Right cardiac atrium (tissue), 5 donors: Measurements from ENCODE around the gene SAE1. TPM values are rescaled to one million over a fixed set of nuclear protein-coding genes. Genes with fewer than 3 reads are reported as not detected.

Experiments used
- ATAC-seq, 2 donors: fragments of 200-7000 bp; cut with Tn5 transposase; one replicate each; pipeline versions ENCODE4 v1.8.0 to v1.9.1; 2020; ENCODE audit warnings: moderate library complexity in 2 of 2, mild to moderate bottlenecking in 1 of 2
- DNase-seq, 3 donors: peaks; one replicate each; pipeline ENCODE4 v3.0.0-alpha.2; 2020
- H3K27ac ChIP-seq: one replicate; pipeline ENCODE4 v1.5.1; 2013; ENCODE audit warnings: mild to moderate bottlenecking, low read length, control low read depth, moderate library complexity
- H3K27me3 ChIP-seq: one replicate; pipeline ENCODE4 v1.6.1; 2013; ENCODE audit not compliant: control insufficient read depth, insufficient read depth
- H3K4me1 ChIP-seq: one replicate; pipeline ENCODE4 v1.6.1; 2013; ENCODE audit warnings: low read length; ENCODE audit not compliant: control insufficient read depth, insufficient read depth
- H3K4me3 ChIP-seq: one replicate; pipeline ENCODE4 v1.5.1; 2013; ENCODE audit warnings: low read length, control low read depth
- H3K9me3 ChIP-seq: one replicate; pipeline ENCODE4 v1.6.1; 2013; ENCODE audit warnings: low read length; ENCODE audit not compliant: control insufficient read depth
- WGBS: extraction: QIAGEN DNeasy Blood & Tissue Kit; methylation state at CpG from one replicate; pipeline ENCODE4 v1.1.7; 2013; 5-methylcytosine and 5-hydroxymethylcytosine counted together
- intact Hi-C, 4 donors: fragments of 100-400 bp; cut with DNase I; formaldehyde crosslinking; loops; one replicate each; pipeline versions ENCODE4 v1.11.0 to v1.14.0; 2022 to 2023
- microRNA-seq, 2 donors: library from miRNA; unstranded; fragments of <30 nt; microRNA quantifications; one replicate each; pipeline ENCODE4 v1.2.0, GENCODE V29; 2020 to 2021
- polyA plus RNA-seq: library from polyadenylated mRNA; stranded (reverse); fragments of 200-250 nt; gene quantifications from one replicate; pipeline ENCODE4 v1.2.3, GENCODE V29; 2013
- total RNA-seq, 4 donors: library from RNA; stranded (reverse); fragmentation: NEBNext Ultra II Directional; extraction: Animal tissue kit (Norgen Biotek cat#: 25700); gene quantifications; one replicate each; pipeline ENCODE4 v1.2.1, GENCODE V29; 2021
- donor health status: healthy with polysubstance abuse.
- donor health status: DM: no; HTN: yes; CAD: no.
- donor health status: DM: no; HTN: no; CAD: no.
- donor health status: DM: no; HTN: yes; CAD: no; lungs with severe emphysema.
- donor health status: DM: yes; HTN: yes; CAD: no.

The SAE1 gene
- total and polyA plus RNA-seq, 5 donors = 34.0 to 57.0 (median 53.3) TPM

GRCh38 chr19:47258895-47259555, 128.4 kb downstream of the SAE1 start:
- Histone ChIP-seq H3K9me3 (no peaks in the 10 kb centered on the region), H3K4me3 (no peak overlapping the region), H3K4me1 (peaks cover 4% of the 10 kb centered on the region), H3K27ac (no peak overlapping the region), H3K27me3 (no peaks in the 10 kb centered on the region)
- ATAC-seq = no peak
- WGBS = 91% methylated on average over 6 of the region's 6 CpGs
- intact Hi-C loops = no loop called here
- DNase-seq = peak in 1 of 3 donors; percentile 60

Small RNA genes lying within 50 kb of the gene (microRNA-seq; reads per million reads assigned to microRNA genes)
- 0 reads per million in 2 donors for gene MIR3190
- 0 reads per million in 2 donors for gene MIR3191

Other genes starting within 250 kb of the SAE1 start
- under 1 TPM; 0.24 to 0.77 (median 0.39) TPM for gene NPAS1, start 111.0 kb upstream of the SAE1 start, total RNA-seq
- 0.91 TPM for gene NPAS1, start 111.0 kb upstream of the SAE1 start, polyA plus RNA-seq
- gene TMEM160, start 82.2 kb upstream of the SAE1 start, total RNA-seq = 10 to 100 TPM; 33.9 to 40.9 (median 36.2) TPM
- 16.2 TPM for gene TMEM160, start 82.2 kb upstream of the SAE1 start, polyA plus RNA-seq
- gene ZC3H4, start 17.1 kb upstream of the SAE1 start, total RNA-seq = 10 to 100 TPM; 25.6 to 27.7 (median 26.8) TPM
- 12.4 TPM for gene ZC3H4, start 17.1 kb upstream of the SAE1 start, polyA plus RNA-seq
- gene BBC3, start 100.4 kb downstream of the SAE1 start, total RNA-seq = 1 to 10 TPM; 2.1 to 4.3 (median 4.0) TPM
- gene BBC3, start 100.4 kb downstream of the SAE1 start, polyA plus RNA-seq = 3.4 TPM
- gene CCDC9, start 125.7 kb downstream of the SAE1 start, total RNA-seq = 10 to 100 TPM; 18.1 to 27.5 (median 22.4) TPM
- 27.8 TPM for gene CCDC9, start 125.7 kb downstream of the SAE1 start, polyA plus RNA-seq
- 10 to 100 TPM; 13.3 to 16.9 (median 15.0) TPM for gene INAFM1, start 144.1 kb downstream of the SAE1 start, total RNA-seq
- gene INAFM1, start 144.1 kb downstream of the SAE1 start, polyA plus RNA-seq = 7.0 TPM
- gene C5AR1, start 179.0 kb downstream of the SAE1 start, total RNA-seq = 10 to 100 TPM in 1 of 4 donors, 1 to 10 TPM in 3; 5.9 to 11.7 (median 6.9) TPM
- 2.3 TPM for gene C5AR1, start 179.0 kb downstream of the SAE1 start, polyA plus RNA-seq
- gene C5AR2, start 201.3 kb downstream of the SAE1 start, total RNA-seq = 1 to 10 TPM in 3 of 4 donors, under 1 TPM in 1; 0.65 to 2.5 (median 1.4) TPM
- 0.79 TPM for gene C5AR2, start 201.3 kb downstream of the SAE1 start, polyA plus RNA-seq
- gene DHX34, start 218.5 kb downstream of the SAE1 start, total RNA-seq = 1 to 10 TPM; 5.5 to 8.1 (median 6.1) TPM
- gene DHX34, start 218.5 kb downstream of the SAE1 start, polyA plus RNA-seq = 5.5 TPM